SH-SY5Y (cell line): Measurements from ENCODE around the gene MED29.

ENCODE experiments used
- GATA2 ChIP-seq: IDR thresholded peaks from 2 replicates; pipeline ENCODE4 v1.6.1; 2011; ENCODE audit warnings: mild to moderate bottlenecking, low read depth, low read length
- GATA3 ChIP-seq: IDR thresholded peaks from 2 replicates; pipeline ENCODE4 v1.6.1; 2011; ENCODE audit warnings: low read depth, mild to moderate bottlenecking, low read length, moderate library complexity

DNA sequence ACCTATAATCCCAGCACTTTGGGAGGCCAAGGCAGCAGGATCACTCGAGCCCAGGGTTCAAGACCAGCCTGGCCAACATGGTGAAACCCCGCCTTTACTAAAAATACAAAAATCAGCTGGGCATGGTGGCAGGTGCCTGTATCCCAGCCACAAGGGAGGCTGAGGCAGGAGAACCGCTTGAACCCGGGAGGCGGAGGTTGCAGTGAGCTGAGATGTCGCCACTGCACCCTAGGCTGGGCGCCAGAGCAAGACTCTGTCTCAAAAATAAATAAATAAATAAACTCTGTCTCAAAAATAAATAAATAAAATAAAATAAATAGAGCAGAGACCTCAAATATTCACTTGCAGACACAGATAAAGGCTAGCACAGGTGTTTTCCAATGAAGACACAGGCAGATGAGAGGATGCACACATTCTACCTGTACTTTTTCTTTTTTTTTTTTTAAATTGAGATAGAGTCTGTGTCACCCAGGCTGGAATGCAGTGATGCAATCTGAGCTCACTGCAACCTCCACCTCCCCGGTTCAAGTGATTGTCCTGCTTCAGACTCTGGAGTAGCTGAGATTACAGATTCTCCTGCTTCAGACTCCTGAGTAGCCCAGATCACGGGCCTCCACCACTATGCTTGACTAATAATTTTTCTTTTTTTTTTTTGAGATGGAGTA, 47.2 kb downstream of the MED29 start:
- TF ChIP-seq GATA2 = no peak
- TF ChIP-seq GATA3 = no peak
